Stimulated activated CD8-positive, alpha-beta memory T cell treated with anti-CD3 and anti-CD28 coated beads, Interleukin-15, amount 100 ng/mL, for 1 hour (primary cell): Measurements from ENCODE around the gene XRCC3.
"Not testable (repeated sequence)": the region's sequence is repeated elsewhere in the genome, so short reads cannot be mapped to it uniquely, and the experiment has no call there.

Source experiments
- DNase-seq: peaks from one replicate; pipeline ENCODE4 v3.0.0-alpha.2; 2020; ENCODE audit warnings: low read depth

Gene XRCC3

GRCh38 chr14:103667671-103668070, 47.6 kb downstream of the XRCC3 start:
- DNase-seq, result no peak

GRCh38 chr14:103663506-103663905, 51.7 kb downstream of the XRCC3 start:
- no peak for DNase-seq

DNA sequence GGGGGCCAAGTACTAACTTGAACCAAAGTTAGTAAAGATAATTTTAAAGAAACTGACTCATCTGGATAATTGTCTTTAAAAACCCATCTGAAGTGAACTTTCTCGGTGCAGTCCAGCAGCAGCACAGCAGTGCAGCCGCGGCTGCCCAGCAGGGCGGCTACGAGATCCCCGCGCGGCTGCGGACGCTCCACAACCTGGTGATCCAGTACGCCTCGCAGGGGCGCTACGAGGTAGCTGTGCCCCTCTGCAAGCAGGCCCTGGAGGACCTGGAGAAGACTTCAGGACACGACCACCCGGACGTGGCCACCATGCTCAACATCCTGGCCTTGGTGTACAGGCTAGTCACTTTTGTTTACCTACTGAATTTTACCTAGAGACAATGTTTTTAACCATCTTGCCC, 52.7 kb downstream of the XRCC3 start:
- no peak for DNase-seq

DNA sequence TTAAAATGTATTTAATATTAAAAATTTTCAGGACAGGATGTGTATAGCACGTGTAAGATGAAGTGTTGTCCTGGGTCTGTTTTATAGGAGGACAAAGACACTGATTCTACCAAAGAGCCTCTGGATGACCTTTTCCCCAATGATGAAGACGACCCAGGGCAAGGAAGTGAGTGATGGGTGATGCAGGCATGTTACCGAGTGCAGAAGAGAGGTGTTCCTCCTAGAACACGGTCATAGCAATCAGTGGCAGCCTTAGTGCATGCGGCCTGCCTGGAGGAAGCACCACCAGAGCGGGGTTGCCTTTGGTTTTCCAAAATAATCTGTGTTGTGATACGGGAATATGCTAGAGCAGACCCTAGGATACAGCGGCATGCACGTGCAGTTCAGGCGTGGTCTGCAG, 53.2 kb downstream of the XRCC3 start:
- DNase-seq, result no peak

DNA sequence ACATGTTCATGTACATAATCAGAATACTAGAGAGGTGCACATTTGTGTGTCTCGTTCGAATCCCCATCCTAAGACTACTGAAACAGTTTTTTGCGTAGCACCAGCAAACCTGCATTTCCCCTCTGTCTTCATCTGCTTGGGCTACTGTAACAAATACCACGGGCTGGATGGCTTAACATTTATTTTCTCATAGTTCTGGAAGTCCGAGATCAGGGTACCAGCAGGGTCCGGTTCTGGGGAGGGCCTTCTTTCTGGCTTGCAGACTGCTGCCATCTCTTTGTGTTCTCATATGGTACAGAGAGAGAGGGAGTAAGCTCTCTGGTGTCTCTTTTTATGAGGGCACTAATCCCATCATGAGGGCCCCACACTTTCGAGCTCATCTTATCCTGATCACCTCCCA, 55.6 kb downstream of the XRCC3 start:
- no peak for DNase-seq

DNA sequence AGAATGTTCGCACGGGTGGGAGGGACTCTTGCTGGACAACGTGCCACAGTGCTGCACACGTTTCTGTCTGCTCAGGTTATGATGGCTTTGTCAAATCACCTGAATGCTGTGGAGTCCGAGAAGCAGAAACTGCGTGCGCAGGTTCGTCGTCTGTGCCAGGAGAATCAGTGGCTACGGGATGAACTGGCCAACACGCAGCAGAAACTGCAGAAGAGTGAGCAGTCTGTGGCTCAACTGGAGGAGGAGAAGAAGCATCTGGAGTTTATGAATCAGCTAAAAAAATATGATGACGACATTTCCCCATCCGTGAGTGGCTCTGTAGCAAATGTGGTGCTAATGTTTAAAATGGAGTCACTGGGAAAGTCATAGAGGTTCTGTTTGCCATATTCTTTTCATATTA, 57.8 kb downstream of the XRCC3 start:
- DNase-seq, result no peak

DNA sequence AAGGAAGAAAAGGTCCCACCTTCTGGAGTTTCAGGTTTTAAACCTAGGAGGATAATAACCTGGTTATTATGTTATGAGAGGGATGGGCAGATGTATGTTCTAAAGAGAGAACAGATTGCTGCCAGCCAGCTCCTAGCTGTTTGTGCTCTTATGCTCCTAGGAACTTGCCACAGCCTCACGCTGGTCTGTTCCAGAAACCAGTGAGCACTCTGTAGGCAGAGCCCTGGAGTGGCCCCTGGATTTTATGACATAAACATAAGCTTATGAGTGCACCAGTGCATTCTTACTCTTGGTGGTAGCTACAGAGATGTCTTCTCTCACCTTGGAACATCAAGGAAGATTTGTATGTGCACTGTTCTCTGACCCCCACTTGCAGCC, 58.5 kb downstream of the XRCC3 start:
- no peak for DNase-seq

GRCh38 chr14:103656031-103656755, 59.1 kb downstream of the XRCC3 start:
- DNase-seq, result no peak

DNA sequence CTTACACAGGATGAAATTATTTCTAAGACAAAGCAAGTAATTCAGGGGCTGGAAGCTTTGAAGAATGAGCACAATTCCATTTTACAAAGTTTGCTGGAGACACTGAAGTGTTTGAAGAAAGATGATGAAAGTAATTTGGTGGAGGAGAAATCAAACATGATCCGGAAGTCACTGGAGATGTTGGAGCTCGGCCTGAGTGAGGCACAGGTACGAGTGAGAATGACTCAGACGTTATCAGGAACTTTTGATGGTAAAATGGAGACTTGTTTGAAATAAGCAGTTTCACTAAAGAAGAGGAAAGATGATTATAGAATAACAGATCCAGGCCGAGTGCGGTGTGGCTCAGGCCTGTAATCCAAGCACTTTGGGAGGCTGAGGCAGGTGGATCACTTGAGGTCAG, 60.6 kb downstream of the XRCC3 start:
- DNase-seq, result no peak

- DNase-seq, result no peak
Measured at GRCh38 chr14:103653805-103654204, 61.4 kb downstream of the XRCC3 start.

- DNase-seq, result not testable (repeated sequence)
Measured at GRCh38 chr14:103653336-103653735, 61.9 kb downstream of the XRCC3 start.

GRCh38 chr14:103652806-103653205, 62.4 kb downstream of the XRCC3 start:
- DNase-seq, result no peak

DNA sequence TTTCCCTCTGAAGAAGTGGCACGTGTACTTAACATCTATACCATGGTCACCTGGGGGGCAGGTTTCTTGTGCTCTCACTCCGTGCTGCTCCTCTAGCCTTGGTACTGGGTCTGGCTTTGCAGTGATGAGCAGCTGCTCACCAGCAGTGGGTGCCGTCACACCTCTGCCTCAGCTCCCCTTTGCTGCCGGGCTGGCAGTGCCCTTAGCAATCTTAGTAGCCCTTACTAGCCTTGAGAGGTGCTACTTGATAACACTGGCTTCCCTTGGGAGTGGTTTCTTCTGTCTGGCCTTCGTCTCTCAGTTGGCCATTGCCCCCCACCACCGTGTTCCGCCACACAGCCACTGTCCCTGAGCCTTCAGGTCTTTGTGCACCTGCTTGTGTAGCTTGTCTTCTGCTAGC, 63.7 kb downstream of the XRCC3 start:
- no peak for DNase-seq

DNA sequence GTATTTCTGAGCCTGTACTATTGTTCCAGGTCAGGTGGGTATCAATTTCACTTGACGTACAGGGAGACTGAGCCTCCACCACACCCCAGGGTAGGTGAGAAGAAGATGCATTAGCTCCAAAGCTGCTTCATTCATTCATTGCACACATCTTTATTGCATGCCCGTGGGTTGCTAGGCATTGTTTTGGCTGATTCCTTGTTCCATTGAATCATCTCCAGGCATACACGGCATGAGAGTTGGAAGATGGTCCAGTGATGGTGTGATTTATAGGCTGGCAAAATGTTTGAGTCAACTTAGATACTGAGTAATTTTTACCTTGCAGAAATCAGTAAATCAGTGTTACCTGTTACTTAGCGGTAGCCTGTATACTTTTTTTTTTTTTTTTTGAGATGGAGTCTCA, 65.0 kb downstream of the XRCC3 start:
- no peak for DNase-seq

- no peak for DNase-seq
Measured at GRCh38 chr14:103649001-103649400, 66.2 kb downstream of the XRCC3 start.
